ENCODE results near the gene C1orf167.

DNA sequence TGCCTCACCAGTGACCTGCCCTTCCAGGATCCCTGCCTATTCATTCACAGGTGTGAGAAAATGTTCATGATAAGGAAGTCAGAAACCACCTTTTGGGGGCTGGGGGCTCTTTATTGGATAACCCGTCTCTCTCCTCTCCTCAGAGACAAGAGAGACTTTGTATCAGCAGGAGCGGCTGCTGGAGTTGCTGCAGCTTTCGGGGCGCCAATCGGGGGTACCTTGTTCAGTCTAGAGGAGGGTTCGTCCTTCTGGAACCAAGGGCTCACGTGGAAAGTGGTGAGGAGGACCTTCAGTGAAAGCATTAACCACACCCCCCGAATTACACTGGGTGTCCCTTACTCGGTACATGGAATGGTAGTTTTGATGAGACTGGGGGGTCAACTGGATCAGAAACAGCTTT is 65.0 kb downstream of the C1orf167 start:
- TF ChIP-seq, protein P1, sequence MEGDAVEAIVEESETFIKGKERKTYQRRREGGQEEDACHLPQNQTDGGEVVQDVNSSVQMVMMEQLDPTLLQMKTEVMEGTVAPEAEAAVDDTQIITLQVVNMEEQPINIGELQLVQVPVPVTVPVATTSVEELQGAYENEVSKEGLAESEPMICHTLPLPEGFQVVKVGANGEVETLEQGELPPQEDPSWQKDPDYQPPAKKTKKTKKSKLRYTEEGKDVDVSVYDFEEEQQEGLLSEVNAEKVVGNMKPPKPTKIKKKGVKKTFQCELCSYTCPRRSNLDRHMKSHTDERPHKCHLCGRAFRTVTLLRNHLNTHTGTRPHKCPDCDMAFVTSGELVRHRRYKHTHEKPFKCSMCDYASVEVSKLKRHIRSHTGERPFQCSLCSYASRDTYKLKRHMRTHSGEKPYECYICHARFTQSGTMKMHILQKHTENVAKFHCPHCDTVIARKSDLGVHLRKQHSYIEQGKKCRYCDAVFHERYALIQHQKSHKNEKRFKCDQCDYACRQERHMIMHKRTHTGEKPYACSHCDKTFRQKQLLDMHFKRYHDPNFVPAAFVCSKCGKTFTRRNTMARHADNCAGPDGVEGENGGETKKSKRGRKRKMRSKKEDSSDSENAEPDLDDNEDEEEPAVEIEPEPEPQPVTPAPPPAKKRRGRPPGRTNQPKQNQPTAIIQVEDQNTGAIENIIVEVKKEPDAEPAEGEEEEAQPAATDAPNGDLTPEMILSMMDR (IDR thresholded peaks at IDR 0.05; ENCODE audit: insufficient read depth, low read length, poor library complexity, severe bottlenecking), result no peak
- TF ChIP-seq EZH2phosphoT487 (conservative IDR thresholded peaks at IDR 0.05; ENCODE audit: low read length), result no peak
